GM23248 (cell line): ENCODE measurements around the gene STT3B. TPM values are rescaled to one million over a fixed set of nuclear protein-coding genes. Genes with fewer than 3 reads are reported as not detected.

Source experiments
- DNase-seq: peaks from one replicate; pipeline ENCODE4 v3.0.0-alpha.2; 2015
- H2AFZ ChIP-seq: fragments of 200-600 bp; sonication (generic); 2 replicates; pipeline ENCODE4 v1.6.1; 2016; ENCODE audit warnings: antibody characterized with exemption
- H3F3A ChIP-seq: fragments of 200-600 bp; sonication (generic); 2 replicates; pipeline ENCODE4 v1.6.1; 2016; ENCODE audit warnings: mild to moderate bottlenecking, antibody characterized with exemption, mixed run types; ENCODE audit not compliant: insufficient read depth
- H3K27ac ChIP-seq: fragments of 200-600 bp; sonication (generic); 2 replicates; pipeline ENCODE4 v1.5.1; 2016; ENCODE audit warnings: mild to moderate bottlenecking
- H3K27me3 ChIP-seq: fragments of 200-600 bp; sonication (generic); replicated peaks from 2 replicates; pipeline ENCODE4 v1.6.1; 2016; ENCODE audit warnings: mild to moderate bottlenecking; ENCODE audit not compliant: insufficient read depth
- H3K36me3 ChIP-seq: fragments of 200-600 bp; sonication (generic); 2 replicates; pipeline ENCODE4 v1.6.1; 2016; ENCODE audit warnings: low read depth, mild to moderate bottlenecking
- H3K4me1 ChIP-seq: fragments of 200-600 bp; sonication (generic); 2 replicates; pipeline ENCODE4 v1.6.1; 2016; ENCODE audit warnings: mild to moderate bottlenecking; ENCODE audit not compliant: insufficient read depth
- H3K4me2 ChIP-seq: fragments of 200-600 bp; sonication (generic); one replicate; pipeline ENCODE4 v1.6.1; 2016; ENCODE audit warnings: mild to moderate bottlenecking; ENCODE audit not compliant: unreplicated experiment
- H3K4me3 ChIP-seq: fragments of 200-600 bp; sonication (generic); 2 replicates; pipeline ENCODE4 v1.5.1; 2016; ENCODE audit warnings: mild to moderate bottlenecking
- H3K79me2 ChIP-seq: fragments of 200-600 bp; sonication (generic); 2 replicates; pipeline ENCODE4 v1.6.1; 2016; ENCODE audit warnings: mild to moderate bottlenecking; ENCODE audit not compliant: insufficient read depth
- H3K9ac ChIP-seq: fragments of 200-600 bp; sonication (generic); 2 replicates; pipeline ENCODE4 v1.6.1; 2016; ENCODE audit warnings: mild to moderate bottlenecking
- H3K9me2 ChIP-seq: fragments of 200-600 bp; sonication (generic); 2 replicates; pipeline ENCODE4 v1.6.1; 2016; ENCODE audit warnings: mixed run types, mild to moderate bottlenecking, moderate library complexity; ENCODE audit not compliant: insufficient read depth
- H3K9me3 ChIP-seq: fragments of 200-600 bp; sonication (generic); one replicate; pipeline ENCODE4 v1.6.1; 2017; ENCODE audit warnings: low read depth
- H4K20me1 ChIP-seq: fragments of 200-600 bp; sonication (generic); 2 replicates; pipeline ENCODE4 v1.6.0; 2016; ENCODE audit not compliant: insufficient read depth
- EZH2 ChIP-seq: fragments of 200-600 bp; sonication (generic); IDR thresholded peaks from 2 replicates; pipeline ENCODE4 v1.6.1; 2018; ENCODE audit warnings: antibody characterized with exemption, mild to moderate bottlenecking; ENCODE audit not compliant: insufficient read depth, poor library complexity, severe bottlenecking
- EZH2phosphoT487 ChIP-seq: fragments of 200-600 bp; sonication (generic); IDR thresholded peaks from 2 replicates; pipeline ENCODE4 v1.6.1; 2018; ENCODE audit warnings: antibody characterized with exemption, moderate library complexity, mild to moderate bottlenecking, low read depth; ENCODE audit not compliant: insufficient read depth
- WGBS, 2 experiments: methylation state at CpG; one replicate each; pipeline ENCODE4 v1.1.6; 2015 to 2017; ENCODE audit warnings: low lambda C conversion rate in 2 of 2, low coverage in 1 of 2; ENCODE audit errors: missing lambda C conversion rate in 2 of 2; 5-methylcytosine and 5-hydroxymethylcytosine counted together
- in situ Hi-C: fragments of 300-500 bp; cut with MboI; formaldehyde crosslinking; loops from 2 replicates; pipeline ENCODE4 v1.15.0; 2020
- polyA plus RNA-seq: library from polyadenylated mRNA; unstranded; fragments of >200 nt; fragmentation: Nextera tagmentation; extraction: Ambion mirVana; gene quantifications from 2 replicates; pipeline ENCODE4 v1.2.1, GENCODE V29; 2016
- total RNA-seq: library from RNA; depleted of rRNA; stranded (reverse); fragments of >200 nt; shearing (Covaris generic); gene quantifications from 2 replicates; pipeline ENCODE4 v1.2.3, GENCODE V29; 2014

The STT3B gene
- total and polyA plus RNA-seq, 2 experiments from 2014 or later = 81.5 to 174 TPM

DNA sequence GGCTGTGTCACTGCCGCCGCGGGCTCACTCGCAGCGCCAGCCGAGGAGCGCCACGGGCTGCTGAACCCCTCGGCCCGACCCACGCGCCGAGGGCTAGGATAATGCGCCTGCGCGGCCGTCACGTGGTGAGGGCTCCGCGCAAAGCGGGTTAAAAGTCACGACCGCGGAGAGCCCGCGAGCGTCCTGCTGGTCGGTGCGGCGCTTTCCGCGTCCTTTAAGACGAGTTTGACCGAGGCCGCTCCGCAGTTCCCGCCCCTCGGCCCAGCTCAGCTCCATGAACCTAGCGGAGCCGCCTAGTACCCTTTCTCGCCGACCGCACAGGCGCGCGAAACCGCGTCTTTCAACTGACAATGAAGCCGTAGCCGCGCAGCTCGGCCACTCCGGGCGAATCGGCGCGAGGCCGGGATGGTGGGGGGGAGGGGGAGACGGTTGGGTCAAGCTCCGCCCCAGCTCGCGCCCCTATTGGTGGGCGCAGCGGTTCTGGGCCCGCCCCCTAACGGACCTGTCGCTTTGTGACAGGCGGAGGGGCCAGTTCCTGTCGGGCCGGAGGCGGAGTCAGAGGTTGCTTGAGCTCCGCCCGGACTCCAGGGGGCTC, 636 bp upstream of the STT3B start:
- in situ Hi-C loops = no loop called here

DNA sequence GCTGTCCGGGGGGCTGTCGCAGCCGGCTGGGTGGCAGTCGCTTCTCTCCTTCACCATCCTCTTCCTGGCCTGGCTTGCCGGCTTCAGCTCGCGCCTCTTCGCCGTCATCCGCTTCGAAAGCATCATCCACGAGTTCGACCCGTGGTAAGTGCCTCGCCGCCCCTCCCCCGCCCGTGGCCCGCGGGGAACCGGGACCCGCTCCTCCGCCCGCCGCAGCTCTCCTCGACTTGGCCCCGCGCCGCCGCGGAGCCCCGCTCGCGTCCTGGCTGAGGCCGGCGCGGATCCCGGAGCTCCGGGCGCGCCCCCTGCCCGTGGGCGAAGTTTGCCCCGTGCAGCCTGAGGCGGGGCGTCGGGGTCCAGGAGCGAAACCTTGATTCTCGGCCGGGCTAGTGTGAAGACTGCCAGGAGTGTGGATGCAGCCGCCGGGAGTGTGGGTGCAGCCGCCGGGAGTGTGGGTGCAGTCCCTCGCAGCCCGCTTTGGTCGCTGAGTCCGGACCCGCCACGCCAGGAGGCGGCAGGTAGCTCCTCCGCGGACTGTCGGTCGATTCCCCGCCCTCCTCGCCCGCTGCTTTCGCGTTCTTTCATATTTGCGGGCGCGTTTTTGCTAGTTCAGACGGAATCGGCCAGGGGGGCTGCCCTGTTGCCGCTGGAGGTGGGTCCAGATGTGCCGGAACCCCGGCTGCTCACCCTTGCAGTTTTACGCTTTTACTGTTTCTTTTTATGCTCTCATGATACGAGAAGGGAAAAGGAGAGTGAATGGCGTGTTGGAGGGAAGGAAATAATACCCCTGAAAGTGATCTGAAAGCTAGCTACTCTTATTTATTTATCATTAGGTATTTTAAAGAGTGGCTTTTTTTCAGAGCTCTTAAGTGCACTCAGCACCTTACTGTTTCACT, 692 bp downstream of the STT3B start:
- peaks cover 54% of the 10 kb centered on the region for H3K79me2 ChIP-seq
- H3K4me1 ChIP-seq = peaks cover 30% of the 10 kb centered on the region
- peak overlapping the region; percentile 89 for H3K9ac ChIP-seq
- DNase-seq = peak; percentile 70
- no peaks in the 10 kb centered on the region for H3K27me3 ChIP-seq
- TF ChIP-seq EZH2 = no peak
- TF ChIP-seq EZH2phosphoT487 = no peak
- peak overlapping the region; percentile 86 for H3K4me2 ChIP-seq
- WGBS, 2 experiments = 0 to 1% methylated on average over 58 to 59 of the region's 81 CpGs
- no peaks in the 10 kb centered on the region for H3K9me3 ChIP-seq
- H4K20me1 ChIP-seq = no peaks in the 10 kb centered on the region
- H3F3A ChIP-seq = peaks cover 10% of the 10 kb centered on the region
- H2AFZ ChIP-seq = peak overlapping the region; percentile 89
- in situ Hi-C loops = no loop called here
- peak overlapping the region; percentile 96 for H3K27ac ChIP-seq
- H3K4me3 ChIP-seq = peak overlapping the region; percentile 98
- no peaks in the 10 kb centered on the region for H3K36me3 ChIP-seq
- H3K9me2 ChIP-seq = no peaks in the 10 kb centered on the region

More for the DNA sequence above, 636 bp upstream of the STT3B start:
- WGBS, 2 experiments = 0 to 1% methylated on average over 54 to 64 of the region's 73 CpGs
- Histone ChIP-seq H3K4me2 (peak overlapping the region; percentile 97), H3K9me3 (no peaks in the 10 kb centered on the region), H3K79me2 (peaks cover 41% of the 10 kb centered on the region), H3F3A (peaks cover 10% of the 10 kb centered on the region), H3K27ac (peak overlapping the region; percentile 96), H2AFZ (peak overlapping the region; percentile 89), H3K4me3 (peak overlapping the region; percentile 98), H4K20me1 (no peaks in the 10 kb centered on the region), H3K27me3 (no peaks in the 10 kb centered on the region), H3K9ac (peak overlapping the region; percentile 89), H3K4me1 (peaks cover 30% of the 10 kb centered on the region), H3K36me3 (no peaks in the 10 kb centered on the region), H3K9me2 (no peaks in the 10 kb centered on the region)
- TF ChIP-seq EZH2 (no peak), EZH2phosphoT487 (no peak)
- peak; percentile 100 for DNase-seq

DNA sequence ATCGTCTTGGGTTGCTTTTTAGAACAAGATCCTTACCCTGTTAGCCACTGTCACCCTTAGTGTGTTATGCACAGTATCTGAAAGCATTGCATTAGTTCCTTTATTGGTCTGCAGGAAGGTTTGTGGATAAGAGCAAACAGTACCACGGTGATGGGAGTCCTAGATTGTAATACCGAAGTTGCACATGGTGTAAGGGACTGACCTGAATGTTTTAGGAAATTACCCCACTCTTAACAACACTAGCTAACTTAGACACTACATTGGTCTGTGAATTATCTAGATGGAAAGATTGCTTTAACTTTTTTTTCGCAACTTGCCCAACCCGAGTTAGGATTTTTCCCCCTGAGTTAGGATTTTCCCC, 1.3 kb downstream of the STT3B start:
- 22 to 24% methylated on average over 5 of the region's 5 CpGs for WGBS, 2 experiments
- Histone ChIP-seq H3F3A (peaks cover 10% of the 10 kb centered on the region), H3K27ac (peak overlapping the region; percentile 96), H3K4me2 (peak overlapping the region; percentile 86), H3K27me3 (no peaks in the 10 kb centered on the region), H2AFZ (peak overlapping the region; percentile 89), H3K9me3 (no peaks in the 10 kb centered on the region), H3K9me2 (no peaks in the 10 kb centered on the region), H3K36me3 (no peaks in the 10 kb centered on the region), H3K4me1 (peaks cover 30% of the 10 kb centered on the region), H4K20me1 (no peaks in the 10 kb centered on the region), H3K9ac (peak overlapping the region; percentile 89), H3K4me3 (peak overlapping the region; percentile 98), H3K79me2 (peaks cover 60% of the 10 kb centered on the region)
- TF ChIP-seq EZH2phosphoT487 (no peak), EZH2 (no peak)
- in situ Hi-C loops = no loop called here
- DNase-seq = peak; percentile 32

DNA sequence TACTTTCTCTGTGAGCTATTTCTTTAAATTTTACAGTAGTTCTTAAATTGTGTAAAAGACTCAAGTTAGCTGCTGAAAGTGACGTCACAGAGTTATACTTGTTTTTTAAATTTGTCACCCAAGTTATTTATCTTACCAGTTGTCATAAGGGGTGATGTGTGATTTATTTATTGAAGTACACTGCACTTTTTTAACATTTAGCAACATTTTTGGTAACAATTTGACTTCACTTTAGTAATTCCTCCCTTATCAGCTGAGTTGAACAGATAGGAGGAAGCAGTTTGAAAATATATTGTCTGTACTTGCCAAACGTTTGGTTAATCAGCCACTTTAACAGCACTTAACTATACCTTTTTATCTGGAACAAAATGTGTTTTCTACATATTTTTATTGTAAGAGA, 3.8 kb downstream of the STT3B start:
- Histone ChIP-seq H2AFZ (no peak overlapping the region), H4K20me1 (no peaks in the 10 kb centered on the region), H3K4me3 (peak overlapping the region; percentile 10; the same call in 1 of the 2 replicates), H3K27me3 (no peaks in the 10 kb centered on the region), H3K9me2 (no peaks in the 10 kb centered on the region), H3F3A (peaks cover 12% of the 10 kb centered on the region), H3K36me3 (no peaks in the 10 kb centered on the region), H3K9me3 (no peaks in the 10 kb centered on the region), H3K27ac (no peak overlapping the region), H3K4me1 (peaks cover 43% of the 10 kb centered on the region), H3K4me2 (peak overlapping the region; percentile 10), H3K79me2 (peaks cover 85% of the 10 kb centered on the region), H3K9ac (no peak overlapping the region)
- 47 to 48% methylated on average over 2 of the region's 2 CpGs for WGBS, 2 experiments
- DNase-seq = peak; percentile 29
- TF ChIP-seq EZH2 = no peak
- TF ChIP-seq EZH2phosphoT487 = no peak
- in situ Hi-C loops = no loop called here
